IMR-90 (cell line): Measurements from ENCODE around the gene VWA8. TPM values are rescaled to one million over a fixed set of nuclear protein-coding genes. Genes with fewer than 3 reads are reported as not detected.

Experiments
- ATAC-seq: fragments of 200-7000 bp; cut with Tn5 transposase; 2 replicates; pipeline ENCODE4 v1.9.1; 2020; ENCODE audit warnings: low read depth, mild to moderate bottlenecking, moderate library complexity
- BruUV-seq: library from RNA; stranded (reverse); fragments of 400-500 nt; replicated peaks from 2 replicates; lab custom pipeline; 2021; lab: Mats Ljungman, UMichigan
- CTCF ChIA-PET: fragments of 300-600 bp; formaldehyde crosslinking; extraction: SDS; loops from one replicate; lab custom pipeline; 2021; ENCODE audit warnings: antibody characterized with exemption; lab: Yijun Ruan, JAX
- POLR2A ChIA-PET: fragments of 300-600 bp; sonication (Branson Sonifier 250); formaldehyde crosslinking; loops from one replicate; lab custom pipeline; 2022; ENCODE audit warnings: antibody characterized with exemption; ENCODE audit not compliant: unreplicated experiment; lab: Charles Lee
- DNase-seq: peaks from one replicate; pipeline ENCODE4 v3.0.0; 2013
- H2AFZ ChIP-seq: replicated peaks from 2 replicates; pipeline ENCODE3; 2013; ENCODE audit warnings: low read length, mild to moderate bottlenecking; ENCODE audit not compliant: poor library complexity
- H2AK5ac ChIP-seq: 2 replicates; pipeline ENCODE4 v1.6.1; 2013; ENCODE audit warnings: low read depth, low read length, inconsistent platforms
- H2AK9ac ChIP-seq: replicated peaks from 2 replicates; pipeline ENCODE3; 2013; ENCODE audit warnings: mild to moderate bottlenecking, low read depth, low read length, moderate library complexity; ENCODE audit not compliant: poor library complexity
- H2BK120ac ChIP-seq: 2 replicates; pipeline ENCODE4 v1.6.1; 2013; ENCODE audit warnings: low read depth, low read length, inconsistent platforms
- H2BK15ac ChIP-seq: 3 replicates; pipeline ENCODE4 v1.6.1; 2013; ENCODE audit warnings: low read depth, low read length, inconsistent platforms
- H2BK20ac ChIP-seq: 2 replicates; pipeline ENCODE4 v1.6.1; 2013; ENCODE audit warnings: low read depth, mild to moderate bottlenecking, inconsistent platforms, low read length, moderate library complexity
- H2BK5ac ChIP-seq: 2 replicates; pipeline ENCODE4 v1.6.1; 2013; ENCODE audit warnings: mild to moderate bottlenecking, low read depth, low read length, inconsistent platforms; ENCODE audit not compliant: poor library complexity, severe bottlenecking
- H3K14ac ChIP-seq: replicated peaks from 2 replicates; pipeline ENCODE4 v1.6.1; 2013; ENCODE audit warnings: low read depth, low read length, inconsistent platforms
- H3K18ac ChIP-seq: 2 replicates; pipeline ENCODE4 v1.6.1; 2013; ENCODE audit warnings: low read depth, low read length, control low read depth
- H3K23ac ChIP-seq: 2 replicates; pipeline ENCODE4 v1.6.1; 2013; ENCODE audit warnings: low read depth, low read length, inconsistent platforms
- H3K27ac ChIP-seq: 2 replicates; pipeline ENCODE4 v1.5.1; 2013; ENCODE audit warnings: mild to moderate bottlenecking, control low read depth, low read length; ENCODE audit not compliant: insufficient read depth
- H3K27me3 ChIP-seq: 2 replicates; pipeline ENCODE4 v1.6.1; 2013; ENCODE audit warnings: low read length; ENCODE audit not compliant: control insufficient read depth, insufficient read depth
- H3K36me3 ChIP-seq: 2 replicates; pipeline ENCODE4 v1.6.1; 2013; ENCODE audit warnings: low read length, mixed read lengths; ENCODE audit not compliant: control insufficient read depth, insufficient read depth
- H3K4ac ChIP-seq: 2 replicates; pipeline ENCODE4 v1.6.1; 2013; ENCODE audit warnings: low read depth, low read length, inconsistent platforms
- H3K4me1 ChIP-seq: 2 replicates; pipeline ENCODE4 v1.6.1; 2013; ENCODE audit warnings: low read length, mixed read lengths; ENCODE audit not compliant: control insufficient read depth, insufficient read depth
- H3K4me2 ChIP-seq: 2 replicates; pipeline ENCODE4 v1.6.1; 2013; ENCODE audit warnings: low read depth, mild to moderate bottlenecking, control low read depth, low read length, moderate library complexity
- H3K4me3 ChIP-seq: 2 replicates; pipeline ENCODE4 v1.5.1; 2013; ENCODE audit warnings: low read depth, mild to moderate bottlenecking, control low read depth, low read length, moderate library complexity; ENCODE audit not compliant: insufficient read depth
- H3K56ac ChIP-seq: 2 replicates; pipeline ENCODE4 v1.6.1; 2013; ENCODE audit warnings: low read length, inconsistent platforms; ENCODE audit not compliant: insufficient read depth; ENCODE audit errors: extremely low read depth
- H3K79me1 ChIP-seq, 2 experiments: 2 replicates each; pipeline ENCODE4 v1.6.1; 2013; ENCODE audit warnings: low read length in 2 of 2, inconsistent platforms in 1 of 2, low read depth in 1 of 2
- H3K9ac ChIP-seq: 2 replicates; pipeline ENCODE4 v1.6.1; 2013; ENCODE audit warnings: low read depth, low read length, control low read depth
- H3K9me1 ChIP-seq: 2 replicates; pipeline ENCODE4 v1.6.1; 2013; ENCODE audit warnings: low read length, inconsistent platforms; ENCODE audit not compliant: insufficient read depth
- H3K9me3 ChIP-seq: 2 replicates; pipeline ENCODE4 v1.6.1; 2013; ENCODE audit warnings: low read length; ENCODE audit not compliant: control insufficient read depth, insufficient read depth
- H4K20me1 ChIP-seq: 2 replicates; pipeline ENCODE4 v1.6.1; 2013; ENCODE audit warnings: low read length, inconsistent platforms; ENCODE audit not compliant: insufficient read depth
- H4K5ac ChIP-seq: 2 replicates; pipeline ENCODE4 v1.6.1; 2013; ENCODE audit warnings: mild to moderate bottlenecking, low read depth, low read length, control low read depth
- H4K8ac ChIP-seq, 2 experiments: 2 replicates each; pipeline ENCODE4 v1.6.1; 2013; ENCODE audit warnings: low read depth in 2 of 2, low read length in 2 of 2, control low read depth in 1 of 2, inconsistent platforms in 1 of 2
- H4K91ac ChIP-seq: 2 replicates; pipeline ENCODE4 v1.6.1; 2013; ENCODE audit warnings: low read depth, low read length, inconsistent platforms; ENCODE audit not compliant: insufficient read depth
- BHLHE40 ChIP-seq: fragments of 150-350 bp; IDR thresholded peaks from 2 replicates; pipeline ENCODE4 v1.6.1; 2016; ENCODE audit warnings: mild to moderate bottlenecking, low read depth, low read length
- CEBPB ChIP-seq: IDR thresholded peaks from 2 replicates; pipeline ENCODE4 v1.6.1; 2012; ENCODE audit warnings: low read depth, low read length, improper control_type of control experiment
- CHD1 ChIP-seq: IDR thresholded peaks from 2 replicates; pipeline ENCODE4 v1.6.1; 2012; ENCODE audit warnings: low read depth, low read length, improper control_type of control experiment
- CTCF ChIP-seq: conservative IDR thresholded peaks from 2 replicates; pipeline ENCODE4 v1.5.1; 2012; ENCODE audit warnings: mild to moderate bottlenecking, low read depth, low read length, improper control_type of control experiment
- ELK1 ChIP-seq: fragments of 150-350 bp; IDR thresholded peaks from 2 replicates; pipeline ENCODE4 v1.6.1; 2016; ENCODE audit warnings: low read depth, mild to moderate bottlenecking, low read length, moderate library complexity, borderline replicate concordance
- FOS ChIP-seq: fragments of 150-350 bp; IDR thresholded peaks from 2 replicates; pipeline ENCODE4 v1.6.1; 2016; ENCODE audit warnings: low read depth, low read length
- MAFK ChIP-seq: IDR thresholded peaks from 2 replicates; pipeline ENCODE4 v1.6.1; 2012; ENCODE audit warnings: low read depth, low read length, improper control_type of control experiment
- MAZ ChIP-seq: IDR thresholded peaks from 2 replicates; pipeline ENCODE4 v1.6.1; 2012; ENCODE audit warnings: low read depth, mild to moderate bottlenecking, low read length, improper control_type of control experiment, moderate library complexity, borderline replicate concordance
- MXI1 ChIP-seq: IDR thresholded peaks from 2 replicates; pipeline ENCODE4 v1.6.1; 2012; ENCODE audit warnings: low read depth, mild to moderate bottlenecking, low read length, moderate library complexity, borderline replicate concordance
- NFE2L2 ChIP-seq: fragments of 150-350 bp; IDR thresholded peaks from 2 replicates; pipeline ENCODE4 v1.6.1; 2016; ENCODE audit warnings: low read depth, mild to moderate bottlenecking, low read length
- POLR2A ChIP-seq: IDR thresholded peaks from 2 replicates; pipeline ENCODE4 v1.6.1; 2012; ENCODE audit warnings: mild to moderate bottlenecking, low read depth, low read length
- RAD21 ChIP-seq: IDR thresholded peaks from 2 replicates; pipeline ENCODE4 v1.6.1; 2012; ENCODE audit warnings: low read length, improper control_type of control experiment
- RCOR1 ChIP-seq: IDR thresholded peaks from 2 replicates; pipeline ENCODE4 v1.6.1; 2012; ENCODE audit warnings: mild to moderate bottlenecking, low read length, improper control_type of control experiment; ENCODE audit not compliant: insufficient replicate concordance
- RFX5 ChIP-seq: IDR thresholded peaks from 2 replicates; pipeline ENCODE4 v1.8.0; 2012; ENCODE audit warnings: low read depth, mild to moderate bottlenecking, low read length, moderate library complexity
- SMC3 ChIP-seq: fragments of 150-350 bp; IDR thresholded peaks from 2 replicates; pipeline ENCODE4 v1.6.1; 2016; ENCODE audit warnings: low read depth, mild to moderate bottlenecking, antibody characterized with exemption, low read length, moderate library complexity
- USF2 ChIP-seq: fragments of 150-350 bp; IDR thresholded peaks from 2 replicates; pipeline ENCODE4 v1.6.1; 2017; ENCODE audit warnings: mild to moderate bottlenecking, antibody characterized with exemption, low read length, low read depth
- WGBS, 2 experiments: methylation state at CpG; one replicate each; pipeline versions ENCODE4 v1.1.5 to v1.1.7; 2013; ENCODE audit warnings: missing lambda C conversion rate in 2 of 2; ENCODE audit not compliant: insufficient read length in 1 of 2; ENCODE audit errors: extremely low coverage in 2 of 2; 5-methylcytosine and 5-hydroxymethylcytosine counted together
- dilution Hi-C: fragments of 300-500 bp; cut with HindIII; formaldehyde crosslinking; loops from one replicate; pipeline ENCODE4 v1.14.3; 2018; ENCODE audit warnings: low sequenced_read_pairs; ENCODE audit not compliant: unreplicated experiment
- in situ Hi-C: fragments of 300-500 bp; cut with MboI; formaldehyde crosslinking; loops from 3 replicates; pipeline ENCODE4 v1.14.3; 2019; ENCODE audit warnings: low sequenced_read_pairs, inconsistent platforms, mixed read lengths
- intact Hi-C: fragments of 100-400 bp; cut with micrococcal nuclease; formaldehyde crosslinking; loops from 2 replicates; pipeline ENCODE4 v1.10.0; 2022
- polyA plus RNA-seq, 3 experiments: library from polyadenylated mRNA; depleted of rRNA; stranded (reverse); fragments of >200 nt; gene quantifications; 2 replicates each; pipeline ENCODE4 v1.2.3, GENCODE V29; 2012; ENCODE audit warnings: low replicate concordance in 1 of 3
- total RNA-seq: library from RNA; depleted of rRNA; stranded (reverse); fragments of >200 nt; gene quantifications from 2 replicates; pipeline ENCODE4 v1.2.3, GENCODE V29; 2012

The VWA8 gene
- total and polyA plus RNA-seq, 2 of the 4 experiments (the other 2 are of a cell fraction), result 5.9 to 18.3 TPM

- no peak overlapping the region for H4K91ac ChIP-seq
- no peak overlapping the region for H3K23ac ChIP-seq
- H3K9me3 ChIP-seq, result no peaks in the 10 kb centered on the region
- no peak overlapping the region for H3K18ac ChIP-seq
- DNase-seq (no peak), ATAC-seq (peak; percentile 51)
- dilution Hi-C loops (no loop called here), intact Hi-C loops (no loop called here), in situ Hi-C loops (no loop called here)
- H2BK20ac ChIP-seq, result no peak overlapping the region
- no peak overlapping the region for H4K8ac ChIP-seq
- no peak overlapping the region for H2AK9ac ChIP-seq
- no peak overlapping the region for H2BK120ac ChIP-seq
- no peaks in the 10 kb centered on the region for H4K20me1 ChIP-seq
- H3K56ac ChIP-seq, result no peak overlapping the region
- H2BK5ac ChIP-seq, result no peak overlapping the region
- H2BK15ac ChIP-seq, result no peak overlapping the region
- no peak for TF ChIP-seq RFX5
- TF ChIP-seq ELK1, result no peak
- TF ChIP-seq USF2, result no peak
- no peak for TF ChIP-seq NFE2L2
- TF ChIP-seq CEBPB, result no peak
- no peak for TF ChIP-seq RCOR1
- no peak for TF ChIP-seq SMC3
- TF ChIP-seq POLR2A, result no peak
- TF ChIP-seq MAZ, result no peak
- TF ChIP-seq MAFK, result no peak
- TF ChIP-seq MXI1, result no peak
- no peak for TF ChIP-seq RAD21
- no peak for TF ChIP-seq BHLHE40
- no peak for TF ChIP-seq CHD1
- no peak for TF ChIP-seq FOS
- no peak for TF ChIP-seq CTCF
- no peaks in the 10 kb centered on the region for H3K79me1 ChIP-seq
- BruUV-seq, result no TSS peak
- no peak overlapping the region for H3K27ac ChIP-seq
- no peak overlapping the region for H3K4me3 ChIP-seq
- no peak overlapping the region for H3K9ac ChIP-seq
- no peak overlapping the region for H3K4ac ChIP-seq
- no peak overlapping the region for H4K5ac ChIP-seq
- H3K4me1 ChIP-seq, result peaks cover 3% of the 10 kb centered on the region; the same call in 1 of the 2 replicates
- H3K4me2 ChIP-seq, result no peak overlapping the region
- no peak overlapping the region for H3K14ac ChIP-seq
- H2AK5ac ChIP-seq, result no peak overlapping the region
- ChIA-PET CTCF (no interaction called here), POLR2A (no interaction called here)
- no peaks in the 10 kb centered on the region for H3K36me3 ChIP-seq
- WGBS, 2 experiments, result no CpG with 5 or more reads among the region's 1 CpG
- no peaks in the 10 kb centered on the region for H3K27me3 ChIP-seq
- no peaks in the 10 kb centered on the region for H3K9me1 ChIP-seq
- no peak overlapping the region for H2AFZ ChIP-seq
These were observed 33.8 kb upstream of the VWA8 start for GRCh38 chr13:41994696-41995095.
